Mesodermal cell (in vitro differentiated cells): Measurements from ENCODE around the gene SLC16A9.

ENCODE experiments used
- H3K27ac ChIP-seq: 2 replicates; pipeline ENCODE4 v1.7.0; 2013; ENCODE audit warnings: mild to moderate bottlenecking, low read depth, low read length, moderate library complexity; ENCODE audit not compliant: severe bottlenecking
- H3K36me3 ChIP-seq: 2 replicates; pipeline ENCODE4 v1.7.1; 2013; ENCODE audit warnings: mild to moderate bottlenecking, low read length, moderate library complexity; ENCODE audit not compliant: control insufficient read depth, insufficient read depth
- H3K4me1 ChIP-seq: one replicate; pipeline ENCODE4 v1.7.1; 2013; ENCODE audit warnings: mild to moderate bottlenecking, low read length; ENCODE audit not compliant: insufficient read depth, control insufficient read depth, poor library complexity, severe bottlenecking
- H3K4me3 ChIP-seq: 2 replicates; pipeline ENCODE4 v1.7.0; 2013; ENCODE audit warnings: low read length, control low read depth, mild to moderate bottlenecking; ENCODE audit not compliant: insufficient read depth, poor library complexity, severe bottlenecking; ENCODE audit errors: extremely low read depth
- H3K9me3 ChIP-seq: 2 replicates; pipeline ENCODE4 v1.7.1; 2013; ENCODE audit warnings: mild to moderate bottlenecking, low read length, moderate library complexity; ENCODE audit not compliant: control insufficient read depth
- WGBS, 2 experiments: methylation state at CpG; one replicate each; pipeline ENCODE4 v1.1.5; 2013; ENCODE audit warnings: missing lambda C conversion rate in 2 of 2; ENCODE audit not compliant: insufficient coverage in 2 of 2; 5-methylcytosine and 5-hydroxymethylcytosine counted together

Gene SLC16A9

DNA sequence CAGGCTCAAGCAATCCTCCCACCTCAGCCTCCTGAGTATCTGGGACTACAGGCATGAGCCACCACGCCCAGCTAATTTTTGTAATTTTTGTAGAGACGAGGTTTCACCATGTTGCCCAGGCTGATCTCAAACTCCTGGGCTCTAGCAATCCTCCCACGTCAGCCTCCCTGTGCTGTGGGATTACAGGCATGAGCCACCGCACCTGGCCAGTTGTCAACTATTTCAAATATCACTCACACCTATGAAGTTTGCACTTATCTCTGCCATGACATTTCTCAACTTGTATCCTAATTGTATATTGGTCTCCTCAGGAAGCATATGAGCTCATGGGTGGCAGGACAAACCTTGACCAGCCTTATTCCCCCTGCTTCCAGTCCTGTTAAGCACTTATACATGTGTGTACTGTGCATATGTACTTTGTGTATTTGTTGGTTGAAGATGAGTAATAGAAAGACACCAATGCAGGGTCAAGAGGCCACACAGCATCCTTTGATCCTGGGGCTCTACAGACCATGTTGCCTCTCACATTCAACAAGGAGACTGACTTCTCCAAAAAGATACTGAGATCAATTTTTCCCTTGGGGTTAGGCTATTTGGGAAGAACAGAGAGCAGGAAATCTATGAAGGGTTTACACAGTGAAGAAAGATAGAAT lies 82.2 kb downstream of the SLC16A9 start:
- H3K9me3 ChIP-seq = no peaks in the 10 kb centered on the region
- no peak overlapping the region for H3K4me3 ChIP-seq
- H3K36me3 ChIP-seq = no peaks in the 10 kb centered on the region
- H3K4me1 ChIP-seq = no peaks in the 10 kb centered on the region
- 89 to 95% methylated on average over 4 of the region's 4 CpGs for WGBS, 2 experiments
- H3K27ac ChIP-seq = no peak overlapping the region

DNA sequence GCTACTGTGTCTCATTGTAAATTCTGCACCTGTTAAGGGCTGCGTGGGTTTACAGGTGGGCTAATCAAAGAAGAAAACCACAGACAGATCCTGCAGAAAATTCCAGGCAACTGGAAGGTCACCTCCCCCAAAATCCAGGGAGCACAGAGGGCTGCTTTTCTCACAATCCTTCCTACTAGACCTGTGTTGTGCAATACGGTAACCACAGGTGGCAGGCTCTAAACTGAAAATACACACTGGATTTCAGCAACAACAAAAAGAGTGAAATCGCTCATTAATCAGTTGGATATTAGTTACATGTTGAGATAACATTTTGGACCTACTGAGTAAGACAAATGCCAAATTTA lies 83.2 kb downstream of the SLC16A9 start:
- no peak overlapping the region for H3K4me3 ChIP-seq
- no peaks in the 10 kb centered on the region for H3K36me3 ChIP-seq
- WGBS, 2 experiments = 0 to 28% methylated on average over 1 to 2 of the region's 3 CpGs
- H3K9me3 ChIP-seq = no peaks in the 10 kb centered on the region
- H3K4me1 ChIP-seq = no peaks in the 10 kb centered on the region
- no peak overlapping the region for H3K27ac ChIP-seq

- no peak overlapping the region for H3K27ac ChIP-seq
- H3K4me3 ChIP-seq = no peak overlapping the region
- no peaks in the 10 kb centered on the region for H3K4me1 ChIP-seq
- WGBS, 2 experiments = 40% methylated on average over 5 to 7 of the region's 8 CpGs
- no peaks in the 10 kb centered on the region for H3K36me3 ChIP-seq
- H3K9me3 ChIP-seq = no peaks in the 10 kb centered on the region
Observed at GRCh38 chr10:59625721-59626522, 83.7 kb downstream of the SLC16A9 start.

DNA sequence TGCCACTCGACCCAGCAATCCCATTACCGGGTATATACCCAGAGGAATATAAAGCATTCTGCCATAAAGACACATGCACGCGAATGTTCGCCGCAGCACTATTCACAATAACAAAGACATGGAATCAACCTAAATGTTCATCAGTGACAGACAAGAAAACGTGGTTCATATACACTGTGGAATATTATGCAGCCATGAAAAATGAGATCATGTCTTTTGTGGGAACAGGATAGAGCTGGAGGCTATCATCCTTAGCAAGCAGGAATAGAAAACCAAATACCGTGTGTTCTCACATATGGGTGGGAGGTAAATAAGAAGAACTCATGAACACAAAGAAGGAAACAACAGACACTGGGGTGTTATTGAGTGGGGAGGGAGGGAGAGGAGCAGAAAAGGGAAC lies 84.7 kb downstream of the SLC16A9 start:
- Histone ChIP-seq H3K4me3 (no peak overlapping the region), H3K36me3 (no peaks in the 10 kb centered on the region), H3K4me1 (no peaks in the 10 kb centered on the region), H3K9me3 (no peaks in the 10 kb centered on the region), H3K27ac (no peak overlapping the region)
- WGBS, 2 experiments = 89 to 90% methylated on average over 6 to 8 of the region's 8 CpGs

DNA sequence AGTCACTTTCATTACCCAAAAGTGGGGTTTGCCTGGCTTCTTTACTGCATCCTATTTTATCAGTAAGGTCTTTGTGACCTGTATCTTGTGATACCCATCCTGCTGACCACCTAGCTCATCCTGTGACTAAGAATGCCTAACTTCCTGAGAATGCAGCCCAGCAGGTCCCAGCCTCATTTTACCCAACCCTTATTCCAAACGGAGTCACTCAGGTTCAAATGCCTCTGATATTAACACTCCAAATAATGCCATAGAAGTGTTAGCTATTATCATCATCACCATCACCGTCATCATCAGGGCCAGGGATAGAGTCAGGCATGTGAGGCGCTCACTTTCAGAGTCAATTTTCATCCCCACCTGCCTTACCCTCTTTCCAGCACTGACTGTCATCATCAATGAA lies 85.5 kb downstream of the SLC16A9 start:
- Histone ChIP-seq H3K4me3 (no peak overlapping the region), H3K4me1 (no peaks in the 10 kb centered on the region), H3K9me3 (no peaks in the 10 kb centered on the region), H3K27ac (no peak overlapping the region), H3K36me3 (no peaks in the 10 kb centered on the region)
- 82 to 83% methylated on average over 3 of the region's 3 CpGs for whole genome bisulfite sequencing, 2 experiments

GRCh38 chr10:59623133-59624121 lies 86.2 kb downstream of the SLC16A9 start:
- Histone ChIP-seq H3K36me3 (no peaks in the 10 kb centered on the region), H3K4me1 (no peaks in the 10 kb centered on the region), H3K27ac (no peak overlapping the region), H3K9me3 (no peaks in the 10 kb centered on the region), H3K4me3 (no peak overlapping the region)
- WGBS, 2 experiments = 76 to 83% methylated on average over 16 of the region's 16 CpGs

- no peaks in the 10 kb centered on the region for H3K9me3 ChIP-seq
- WGBS, 2 experiments = 75 to 87% methylated on average over 5 to 7 of the region's 16 CpGs
- no peaks in the 10 kb centered on the region for H3K36me3 ChIP-seq
- no peaks in the 10 kb centered on the region for H3K4me1 ChIP-seq
- no peak overlapping the region for H3K4me3 ChIP-seq
- no peak overlapping the region for H3K27ac ChIP-seq
Observed at GRCh38 chr10:59622320-59623132, 87.1 kb downstream of the SLC16A9 start.

GRCh38 chr10:59621771-59622170 lies 87.9 kb downstream of the SLC16A9 start:
- WGBS, 2 experiments = 100% methylated on average over 1 of the region's 1 CpG; no CpG with 5 or more reads in 1 of the 2 experiments
- Histone ChIP-seq H3K36me3 (no peaks in the 10 kb centered on the region), H3K9me3 (no peaks in the 10 kb centered on the region), H3K27ac (no peak overlapping the region), H3K4me1 (no peaks in the 10 kb centered on the region), H3K4me3 (no peak overlapping the region)

DNA sequence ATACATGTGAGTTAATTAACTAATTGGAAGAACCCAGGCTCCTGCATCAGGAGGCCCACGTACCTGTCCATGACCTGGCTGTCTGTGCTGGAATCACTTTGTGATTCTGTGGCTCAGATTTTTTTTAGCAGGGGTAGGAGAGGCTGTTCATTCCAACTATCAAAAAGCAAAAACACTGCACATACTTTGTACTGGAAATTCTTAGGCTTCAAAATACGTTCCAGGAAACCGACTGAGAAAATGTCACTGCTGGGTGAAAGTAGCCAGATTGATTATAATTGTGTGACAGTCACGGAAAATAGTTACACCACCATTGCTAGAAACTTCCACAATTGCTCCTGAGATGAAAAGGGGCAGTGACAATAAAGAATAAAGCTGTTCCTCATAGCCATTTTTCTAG lies 91.0 kb downstream of the SLC16A9 start:
- no CpG with 5 or more reads among the region's 4 CpGs for WGBS, 2 experiments
- Histone ChIP-seq H3K27ac (no peak overlapping the region), H3K9me3 (no peaks in the 10 kb centered on the region), H3K36me3 (no peaks in the 10 kb centered on the region), H3K4me1 (no peaks in the 10 kb centered on the region), H3K4me3 (no peak overlapping the region)

DNA sequence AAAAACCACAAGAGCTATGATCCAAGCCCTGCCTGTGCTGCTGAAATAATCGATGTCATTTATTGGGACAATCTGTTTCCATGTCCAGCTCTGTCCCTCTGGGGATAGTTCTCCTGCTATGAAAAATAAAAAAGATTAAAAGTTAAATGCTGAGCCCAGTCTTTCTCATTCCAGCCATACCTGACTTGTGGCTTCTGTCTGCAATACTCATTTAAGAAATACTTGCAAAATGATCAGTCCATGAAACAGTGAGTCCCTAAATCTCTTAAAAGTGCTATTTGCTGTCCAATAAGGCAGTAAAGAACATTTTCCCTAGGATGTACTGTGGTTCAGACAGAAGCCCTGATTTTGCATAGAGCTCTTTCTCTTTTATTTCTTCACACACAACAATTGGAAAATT lies 91.7 kb downstream of the SLC16A9 start:
- Histone ChIP-seq H3K4me1 (no peaks in the 10 kb centered on the region), H3K36me3 (no peaks in the 10 kb centered on the region), H3K27ac (no peak overlapping the region), H3K9me3 (no peaks in the 10 kb centered on the region), H3K4me3 (no peak overlapping the region)
- WGBS, 2 experiments = 67 to 88% methylated on average over 1 of the region's 1 CpG
